HepG2 (cell line): ENCODE results near the gene DOK7. TPM values are rescaled to one million over a fixed set of nuclear protein-coding genes. Genes with fewer than 3 reads are reported as not detected.

ENCODE experiments used
- ISL2 ChIP-seq: sonication (generic); formaldehyde crosslinking; IDR thresholded peaks from 2 replicates; pipeline ENCODE4 v1.5.0; 2020; ENCODE audit warnings: missing genetic modification reagents
- NFE2L2 ChIP-seq: fragments of 150-350 bp; IDR thresholded peaks from 2 replicates; pipeline ENCODE4 v1.6.1; 2014; ENCODE audit warnings: low read length
- NR1H2 ChIP-seq: sonication (generic); formaldehyde crosslinking; IDR thresholded peaks from 2 replicates; pipeline ENCODE4 v1.8.1; 2022; ENCODE audit warnings: low read depth, missing genetic modification reagents, borderline replicate concordance
- NR2C2 ChIP-seq: sonication (generic); formaldehyde crosslinking; IDR thresholded peaks from 2 replicates; pipeline ENCODE4 v1.4.0; 2020; ENCODE audit warnings: missing genetic modification reagents, mild to moderate bottlenecking, moderate library complexity, borderline replicate concordance
- PPARG ChIP-seq: conservative IDR thresholded peaks from 2 replicates; pipeline ENCODE4 v1.6.1; 2016; ENCODE audit warnings: missing biosample characterization, missing genetic modification reagents
- SKI ChIP-seq: fragments of 450-650 bp; IDR thresholded peaks from one replicate; pipeline ENCODE4 v1.6.1; 2018; ENCODE audit warnings: mild to moderate bottlenecking; ENCODE audit not compliant: partially characterized antibody
- TBX2 ChIP-seq: sonication (generic); formaldehyde crosslinking; IDR thresholded peaks from 2 replicates; pipeline ENCODE4 v1.5.0; 2020; ENCODE audit warnings: missing genetic modification reagents, mild to moderate bottlenecking, borderline replicate concordance
- ZMAT3 ChIP-seq: sonication (generic); formaldehyde crosslinking; conservative IDR thresholded peaks from 2 replicates; pipeline ENCODE4 v1.7.0; 2021; ENCODE audit warnings: missing genetic modification reagents
- ZNF317 ChIP-seq: sonication (generic); formaldehyde crosslinking; IDR thresholded peaks from 2 replicates; pipeline ENCODE4 v1.5.0; 2020; ENCODE audit warnings: mild to moderate bottlenecking, missing genetic modification reagents
- ZNF572 ChIP-seq: sonication (generic); formaldehyde crosslinking; IDR thresholded peaks from 2 replicates; pipeline ENCODE4 v1.5.1; 2020; ENCODE audit warnings: mild to moderate bottlenecking, missing genetic modification reagents
- ZNF605 ChIP-seq: sonication (generic); formaldehyde crosslinking; IDR thresholded peaks from 2 replicates; pipeline ENCODE4 v1.8.0; 2022; ENCODE audit warnings: mild to moderate bottlenecking, missing genetic modification reagents
- ZNF619 ChIP-seq: sonication (generic); formaldehyde crosslinking; IDR thresholded peaks from 2 replicates; pipeline ENCODE4 v1.4.0; 2020; ENCODE audit warnings: mild to moderate bottlenecking, missing genetic modification reagents
- ZNF720 ChIP-seq: sonication (generic); formaldehyde crosslinking; IDR thresholded peaks from 2 replicates; pipeline ENCODE4 v1.4.0; 2020; ENCODE audit warnings: missing genetic modification reagents
- ZNF879 ChIP-seq: sonication (generic); formaldehyde crosslinking; IDR thresholded peaks from 2 replicates; pipeline ENCODE4 v1.8.1; 2023; ENCODE audit warnings: missing genetic modification reagents
- polyA plus RNA-seq, 8 experiments: library from polyadenylated mRNA; depleted of rRNA in 3 of 8; stranded (reverse) in 7 of 8; unstranded in 1 of 8; fragments of >200 nt; fragmentation: Illumina TruSeq in 4 of 8; extraction: Trizol in 4 of 8; gene quantifications; 2 replicates each; pipeline versions ENCODE4 v1.2.1 to v1.2.3, GENCODE V29; 2011 to 2016; ENCODE audit warnings: low read depth in 4 of 8, missing spikeins in 1 of 8, mixed read lengths in 1 of 8; ENCODE audit not compliant: insufficient read depth in 1 of 8
- total RNA-seq, 5 experiments: library from RNA; depleted of rRNA; stranded (reverse); fragments of >200 nt; fragmentation: Illumina TruSeq; extraction: Trizol; gene quantifications; 2 replicates each; pipeline ENCODE4 v1.2.3, GENCODE V29; 2016; ENCODE audit warnings: low read depth in 1 of 5
- TF ChIP-seq, protein P1 (sequence below): sonication (generic); formaldehyde crosslinking; IDR thresholded peaks from 2 replicates; pipeline ENCODE4 v1.8.1; 2023; ENCODE audit warnings: missing genetic modification reagents, mild to moderate bottlenecking, borderline replicate concordance
- TF ChIP-seq, protein P2 (sequence below): sonication (generic); formaldehyde crosslinking; IDR thresholded peaks from 2 replicates; pipeline ENCODE4 v1.4.0; 2020; ENCODE audit warnings: missing genetic modification reagents
- TF ChIP-seq, protein P3 (sequence below): sonication (generic); formaldehyde crosslinking; IDR thresholded peaks from 2 replicates; pipeline ENCODE4 v1.5.1; 2020; ENCODE audit warnings: missing genetic modification reagents, mild to moderate bottlenecking, borderline replicate concordance
- TF ChIP-seq, protein P4 (sequence below): IDR thresholded peaks from 2 replicates; pipeline ENCODE4 v1.6.1; 2016; ENCODE audit warnings: low read depth, missing genetic modification reagents, missing compliant biosample characterization
- TF ChIP-seq, protein P5 (sequence below): sonication (generic); formaldehyde crosslinking; conservative IDR thresholded peaks from 2 replicates; pipeline ENCODE4 v1.5.0; 2020; ENCODE audit warnings: missing genetic modification reagents

DOK7 gene
- total and polyA plus RNA-seq, 2 of the 13 experiments (the other 11 are each of a cell fraction or from before 2014, with no cell fraction given): 0.03 to 0.07 TPM

DNA sequence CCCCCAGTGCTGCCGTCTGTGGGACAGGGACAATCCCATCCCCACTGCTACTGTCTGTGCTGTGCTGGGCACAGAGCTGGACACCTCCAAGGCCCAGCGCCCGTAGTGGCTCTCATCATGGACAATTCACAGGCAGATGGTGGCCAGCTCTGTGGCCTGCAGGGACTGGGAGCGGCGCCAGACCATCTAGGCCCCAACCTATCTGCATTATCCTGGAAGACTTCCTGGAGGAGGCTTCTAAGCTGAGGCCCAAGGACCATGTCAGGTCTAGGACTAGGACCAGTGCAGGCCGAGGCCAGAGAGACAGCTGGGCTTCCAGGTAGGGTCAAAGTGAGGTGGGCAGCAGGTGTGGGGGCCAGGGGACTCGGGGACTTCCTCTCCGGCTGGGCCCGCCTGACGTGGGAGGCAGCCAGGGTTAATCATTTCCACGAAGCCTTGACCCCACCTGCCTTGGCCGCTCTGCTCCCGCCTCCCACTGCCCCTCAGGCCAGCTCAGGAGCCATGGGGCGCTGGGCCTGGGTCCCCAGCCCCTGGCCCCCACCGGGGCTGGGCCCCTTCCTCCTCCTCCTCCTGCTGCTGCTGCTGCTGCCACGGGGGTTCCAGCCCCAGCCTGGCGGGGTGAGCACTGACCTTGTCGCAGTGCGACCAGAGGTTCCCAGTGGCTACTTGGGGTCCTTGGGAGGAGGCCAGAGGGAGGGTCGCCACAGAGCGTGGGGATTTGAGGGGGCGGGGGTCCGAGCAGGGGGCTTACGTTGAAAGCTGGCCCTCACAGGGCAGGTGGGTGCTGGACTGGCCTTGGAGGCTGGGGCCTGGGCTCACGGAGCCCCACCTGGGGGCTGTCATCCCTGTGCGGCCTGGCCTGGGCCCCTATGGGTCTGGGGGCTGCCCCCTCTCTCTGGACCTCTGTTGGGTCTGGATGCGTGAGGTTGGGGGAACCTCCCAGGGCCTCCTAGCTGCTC, 21.3 kb upstream of the DOK7 start, which contains the start of gene HGFAC (continued):
- TF ChIP-seq ZNF572 (CRISPR knock-in tag): no peak
- TF ChIP-seq, protein P1, sequence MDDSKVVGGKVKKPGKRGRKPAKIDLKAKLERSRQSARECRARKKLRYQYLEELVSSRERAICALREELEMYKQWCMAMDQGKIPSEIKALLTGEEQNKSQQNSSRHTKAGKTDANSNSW (CRISPR knock-in tag): no peak
- TF ChIP-seq ISL2 (CRISPR knock-in tag): peak; percentile 26; the same call in 1 of the 2 replicates
- TF ChIP-seq, protein P2, sequence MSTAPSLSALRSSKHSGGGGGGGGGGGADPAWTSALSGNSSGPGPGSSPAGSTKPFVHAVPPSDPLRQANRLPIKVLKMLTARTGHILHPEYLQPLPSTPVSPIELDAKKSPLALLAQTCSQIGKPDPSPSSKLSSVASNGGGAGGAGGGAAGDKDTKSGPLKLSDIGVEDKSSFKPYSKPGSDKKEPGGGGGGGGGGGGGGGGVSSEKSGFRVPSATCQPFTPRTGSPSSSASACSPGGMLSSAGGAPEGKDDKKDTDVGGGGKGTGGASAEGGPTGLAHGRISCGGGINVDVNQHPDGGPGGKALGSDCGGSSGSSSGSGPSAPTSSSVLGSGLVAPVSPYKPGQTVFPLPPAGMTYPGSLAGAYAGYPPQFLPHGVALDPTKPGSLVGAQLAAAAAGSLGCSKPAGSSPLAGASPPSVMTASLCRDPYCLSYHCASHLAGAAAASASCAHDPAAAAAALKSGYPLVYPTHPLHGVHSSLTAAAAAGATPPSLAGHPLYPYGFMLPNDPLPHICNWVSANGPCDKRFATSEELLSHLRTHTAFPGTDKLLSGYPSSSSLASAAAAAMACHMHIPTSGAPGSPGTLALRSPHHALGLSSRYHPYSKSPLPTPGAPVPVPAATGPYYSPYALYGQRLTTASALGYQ: peak; percentile 47; the same call in 1 of the 2 replicates
- TF ChIP-seq, protein P3, sequence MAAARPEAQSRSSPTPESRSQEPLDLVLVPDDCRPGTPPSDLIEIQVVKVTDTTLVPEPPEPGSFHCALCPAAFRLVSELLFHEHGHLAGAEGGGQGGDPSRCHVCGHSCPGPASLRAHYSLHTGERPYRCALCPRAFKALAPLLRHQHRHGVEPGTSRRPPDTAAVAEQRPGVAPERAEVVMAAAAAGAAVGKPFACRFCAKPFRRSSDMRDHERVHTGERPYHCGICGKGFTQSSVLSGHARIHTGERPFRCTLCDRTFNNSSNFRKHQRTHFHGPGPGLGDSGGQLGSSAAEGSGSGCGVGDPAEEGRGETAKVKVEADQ (CRISPR knock-in tag): peak; percentile 24; the same call in 1 of the 2 replicates
- no peak for TF ChIP-seq ZNF879 (CRISPR knock-in tag)
- TF ChIP-seq, protein P4, sequence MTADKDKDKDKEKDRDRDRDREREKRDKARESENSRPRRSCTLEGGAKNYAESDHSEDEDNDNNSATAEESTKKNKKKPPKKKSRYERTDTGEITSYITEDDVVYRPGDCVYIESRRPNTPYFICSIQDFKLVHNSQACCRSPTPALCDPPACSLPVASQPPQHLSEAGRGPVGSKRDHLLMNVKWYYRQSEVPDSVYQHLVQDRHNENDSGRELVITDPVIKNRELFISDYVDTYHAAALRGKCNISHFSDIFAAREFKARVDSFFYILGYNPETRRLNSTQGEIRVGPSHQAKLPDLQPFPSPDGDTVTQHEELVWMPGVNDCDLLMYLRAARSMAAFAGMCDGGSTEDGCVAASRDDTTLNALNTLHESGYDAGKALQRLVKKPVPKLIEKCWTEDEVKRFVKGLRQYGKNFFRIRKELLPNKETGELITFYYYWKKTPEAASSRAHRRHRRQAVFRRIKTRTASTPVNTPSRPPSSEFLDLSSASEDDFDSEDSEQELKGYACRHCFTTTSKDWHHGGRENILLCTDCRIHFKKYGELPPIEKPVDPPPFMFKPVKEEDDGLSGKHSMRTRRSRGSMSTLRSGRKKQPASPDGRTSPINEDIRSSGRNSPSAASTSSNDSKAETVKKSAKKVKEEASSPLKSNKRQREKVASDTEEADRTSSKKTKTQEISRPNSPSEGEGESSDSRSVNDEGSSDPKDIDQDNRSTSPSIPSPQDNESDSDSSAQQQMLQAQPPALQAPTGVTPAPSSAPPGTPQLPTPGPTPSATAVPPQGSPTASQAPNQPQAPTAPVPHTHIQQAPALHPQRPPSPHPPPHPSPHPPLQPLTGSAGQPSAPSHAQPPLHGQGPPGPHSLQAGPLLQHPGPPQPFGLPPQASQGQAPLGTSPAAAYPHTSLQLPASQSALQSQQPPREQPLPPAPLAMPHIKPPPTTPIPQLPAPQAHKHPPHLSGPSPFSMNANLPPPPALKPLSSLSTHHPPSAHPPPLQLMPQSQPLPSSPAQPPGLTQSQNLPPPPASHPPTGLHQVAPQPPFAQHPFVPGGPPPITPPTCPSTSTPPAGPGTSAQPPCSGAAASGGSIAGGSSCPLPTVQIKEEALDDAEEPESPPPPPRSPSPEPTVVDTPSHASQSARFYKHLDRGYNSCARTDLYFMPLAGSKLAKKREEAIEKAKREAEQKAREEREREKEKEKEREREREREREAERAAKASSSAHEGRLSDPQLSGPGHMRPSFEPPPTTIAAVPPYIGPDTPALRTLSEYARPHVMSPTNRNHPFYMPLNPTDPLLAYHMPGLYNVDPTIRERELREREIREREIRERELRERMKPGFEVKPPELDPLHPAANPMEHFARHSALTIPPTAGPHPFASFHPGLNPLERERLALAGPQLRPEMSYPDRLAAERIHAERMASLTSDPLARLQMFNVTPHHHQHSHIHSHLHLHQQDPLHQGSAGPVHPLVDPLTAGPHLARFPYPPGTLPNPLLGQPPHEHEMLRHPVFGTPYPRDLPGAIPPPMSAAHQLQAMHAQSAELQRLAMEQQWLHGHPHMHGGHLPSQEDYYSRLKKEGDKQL (CRISPR knock-in tag): no peak
- TF ChIP-seq ZNF317 (CRISPR knock-in tag): no peak
- TF ChIP-seq NR2C2 (CRISPR knock-in tag): peak; percentile 72; the same call in 1 of the 2 replicates
- no peak; the same call in 1 of the 2 replicates for TF ChIP-seq PPARG (CRISPR knock-in tag)
- TF ChIP-seq ZNF720 (CRISPR knock-in tag): no peak
- no peak for TF ChIP-seq NR1H2
- TF ChIP-seq NFE2L2: no peak
- 0 out of 2 replicates have a peak, but pooled peaks have one; percentile 19 for TF ChIP-seq ZMAT3 (CRISPR knock-in tag)
- TF ChIP-seq TBX2 (CRISPR knock-in tag): no peak
- peak; percentile 16 for TF ChIP-seq SKI
- TF ChIP-seq ZNF619 (CRISPR knock-in tag): no peak
- TF ChIP-seq, protein P5, sequence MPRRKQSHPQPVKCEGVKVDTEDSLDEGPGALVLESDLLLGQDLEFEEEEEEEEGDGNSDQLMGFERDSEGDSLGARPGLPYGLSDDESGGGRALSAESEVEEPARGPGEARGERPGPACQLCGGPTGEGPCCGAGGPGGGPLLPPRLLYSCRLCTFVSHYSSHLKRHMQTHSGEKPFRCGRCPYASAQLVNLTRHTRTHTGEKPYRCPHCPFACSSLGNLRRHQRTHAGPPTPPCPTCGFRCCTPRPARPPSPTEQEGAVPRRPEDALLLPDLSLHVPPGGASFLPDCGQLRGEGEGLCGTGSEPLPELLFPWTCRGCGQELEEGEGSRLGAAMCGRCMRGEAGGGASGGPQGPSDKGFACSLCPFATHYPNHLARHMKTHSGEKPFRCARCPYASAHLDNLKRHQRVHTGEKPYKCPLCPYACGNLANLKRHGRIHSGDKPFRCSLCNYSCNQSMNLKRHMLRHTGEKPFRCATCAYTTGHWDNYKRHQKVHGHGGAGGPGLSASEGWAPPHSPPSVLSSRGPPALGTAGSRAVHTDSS: no peak
- no peak; the same call in 1 of the 2 replicates for TF ChIP-seq ZNF605 (CRISPR knock-in tag)
